Measurements from ENCODE around the gene SUPT4H1.
"Not testable (repeated sequence)": the region's sequence is repeated elsewhere in the genome, so short reads cannot be mapped to it uniquely, and the experiment has no call there.

Gene SUPT4H1

GRCh38 chr17:58362368-58363014, 10.5 kb upstream of the SUPT4H1 start:
- FAIRE-seq, result no peak

GRCh38 chr17:58360296-58361063, 8.5 kb upstream of the SUPT4H1 start:
- FAIRE-seq, result no peak

GRCh38 chr17:58358408-58359172, 6.6 kb upstream of the SUPT4H1 start:
- FAIRE-seq, result no peak

GRCh38 chr17:58357312-58358297, 5.6 kb upstream of the SUPT4H1 start:
- no peak for FAIRE-seq

GRCh38 chr17:58356231-58356630, 4.2 kb upstream of the SUPT4H1 start:
- no peak for FAIRE-seq

GRCh38 chr17:58354541-58355216, 2.7 kb upstream of the SUPT4H1 start:
- no peak for FAIRE-seq

- FAIRE-seq, result no peak
These were observed 1.4 kb upstream of the SUPT4H1 start for GRCh38 chr17:58353389-58353825.

GRCh38 chr17:58352596-58353388, 791 bp upstream of the SUPT4H1 start:
- FAIRE-seq, result no peak

- FAIRE-seq, result no peak
These were observed 819 bp downstream of the SUPT4H1 start for GRCh38 chr17:58351182-58351581.

GRCh38 chr17:58348038-58348437, 4.0 kb downstream of the SUPT4H1 start:
- no peak for FAIRE-seq

GRCh38 chr17:58345500-58345899, 6.5 kb downstream of the SUPT4H1 start:
- no peak for FAIRE-seq

GRCh38 chr17:58344791-58345157, 7.2 kb downstream of the SUPT4H1 start:
- FAIRE-seq, result no peak

GRCh38 chr17:58344047-58344790, 7.8 kb downstream of the SUPT4H1 start:
- FAIRE-seq, result no peak

- FAIRE-seq, result no peak
These were observed 8.9 kb downstream of the SUPT4H1 start for GRCh38 chr17:58343131-58343530.

GRCh38 chr17:58341861-58342475, 10.0 kb downstream of the SUPT4H1 start:
- no peak for FAIRE-seq

GRCh38 chr17:58341136-58341860, 10.7 kb downstream of the SUPT4H1 start:
- not testable (repeated sequence) for FAIRE-seq

GRCh38 chr17:58340405-58340876, 11.6 kb downstream of the SUPT4H1 start:
- FAIRE-seq, result no peak

- FAIRE-seq, result no peak
These were observed 12.1 kb downstream of the SUPT4H1 start for GRCh38 chr17:58339755-58340404.
